Smooth muscle cell (in vitro differentiated cells): ENCODE measurements around the gene C14orf119. TPM values are rescaled to one million over a fixed set of nuclear protein-coding genes. Genes with fewer than 3 reads are reported as not detected.

ENCODE experiments used
- DNase-seq: peaks from one replicate; lab custom pipeline; 2025; ENCODE audit not compliant: unreplicated experiment; lab: John Stamatoyannopoulos, UW
- H2AFZ ChIP-seq: fragments of 200-600 bp; sonication (generic); 2 replicates; pipeline ENCODE4 v1.6.0; 2016; ENCODE audit warnings: antibody characterized with exemption, low read depth, mild to moderate bottlenecking
- H3F3A ChIP-seq: fragments of 200-600 bp; sonication (generic); 2 replicates; pipeline ENCODE4 v1.6.0; 2017; ENCODE audit warnings: antibody characterized with exemption, low read depth
- H3K27ac ChIP-seq: fragments of 200-600 bp; sonication (generic); 2 replicates; pipeline ENCODE4 v1.5.1; 2016; ENCODE audit warnings: low read depth, mild to moderate bottlenecking
- H3K27me3 ChIP-seq: fragments of 200-600 bp; sonication (generic); 2 replicates; pipeline ENCODE4 v1.6.1; 2016; ENCODE audit warnings: low read depth, mild to moderate bottlenecking
- H3K36me3 ChIP-seq: fragments of 200-600 bp; sonication (generic); 2 replicates; pipeline ENCODE4 v1.5.1; 2016; ENCODE audit warnings: low read depth
- H3K4me1 ChIP-seq: fragments of 200-600 bp; sonication (generic); 2 replicates; pipeline ENCODE4 v1.5.1; 2016; ENCODE audit warnings: low read depth
- H3K4me2 ChIP-seq: fragments of 200-600 bp; sonication (generic); 2 replicates; pipeline ENCODE4 v1.6.0; 2016; ENCODE audit warnings: mild to moderate bottlenecking
- H3K4me3 ChIP-seq: fragments of 200-600 bp; sonication (generic); 2 replicates; pipeline ENCODE4 v1.5.1; 2016; ENCODE audit warnings: mild to moderate bottlenecking
- H3K79me2 ChIP-seq: fragments of 200-600 bp; sonication (generic); 2 replicates; pipeline ENCODE4 v1.6.0; 2016; ENCODE audit warnings: low read depth, mild to moderate bottlenecking
- H3K9ac ChIP-seq: fragments of 200-600 bp; sonication (generic); 2 replicates; pipeline ENCODE4 v1.6.0; 2016; ENCODE audit warnings: low read depth
- H3K9me3 ChIP-seq: fragments of 200-600 bp; sonication (generic); replicated peaks from 2 replicates; pipeline ENCODE4 v1.5.1; 2016; ENCODE audit warnings: low read depth
- H4K20me1 ChIP-seq: fragments of 200-600 bp; sonication (generic); 2 replicates; pipeline ENCODE4 v1.6.0; 2016; ENCODE audit warnings: low read depth
- WGBS: methylation state at CpG from one replicate; pipeline ENCODE4 v1.1.7; 2016; ENCODE audit warnings: low lambda C conversion rate; 5-methylcytosine and 5-hydroxymethylcytosine counted together
- polyA plus RNA-seq: library from polyadenylated mRNA; unstranded; fragments of >200 nt; fragmentation: Nextera tagmentation; extraction: Ambion mirVana; gene quantifications from 2 replicates; pipeline ENCODE4 v1.2.1, GENCODE V29; 2016
- total RNA-seq: library from RNA; depleted of rRNA; stranded (reverse); fragments of >200 nt; gene quantifications from 2 replicates; pipeline ENCODE4 v1.2.3, GENCODE V29; 2014
- TF ChIP-seq, protein P1 (sequence below): fragments of 200-600 bp; sonication (generic); IDR thresholded peaks from 2 replicates; pipeline ENCODE4 v1.5.1; 2017; ENCODE audit warnings: borderline replicate concordance, mild to moderate bottlenecking, antibody characterized with exemption; ENCODE audit not compliant: insufficient read depth, poor library complexity, severe bottlenecking

C14orf119 gene
- total and polyA plus RNA-seq, 2 experiments from 2014 or later = 54.1 to 130 TPM

DNA sequence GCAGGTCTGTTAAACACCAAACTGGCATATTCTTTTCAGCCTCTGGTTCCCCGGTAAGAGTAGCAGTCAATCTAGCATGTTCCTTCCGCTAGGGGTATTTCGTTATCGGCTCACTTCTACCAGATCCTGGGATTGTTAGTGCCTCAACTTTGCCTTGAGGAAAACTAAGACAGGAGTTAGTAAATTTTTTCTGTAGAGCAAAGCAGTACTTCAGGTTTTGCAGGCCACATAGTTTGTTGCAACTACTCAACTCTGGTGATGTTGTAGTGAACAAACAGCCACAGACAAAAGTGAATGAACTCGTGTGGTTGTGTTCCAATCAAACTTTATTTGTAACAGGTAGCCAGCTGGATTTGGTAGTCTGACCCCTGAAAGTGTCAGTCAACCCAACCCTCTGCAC, 31.7 kb upstream of the C14orf119 start:
- TF ChIP-seq, protein P1, sequence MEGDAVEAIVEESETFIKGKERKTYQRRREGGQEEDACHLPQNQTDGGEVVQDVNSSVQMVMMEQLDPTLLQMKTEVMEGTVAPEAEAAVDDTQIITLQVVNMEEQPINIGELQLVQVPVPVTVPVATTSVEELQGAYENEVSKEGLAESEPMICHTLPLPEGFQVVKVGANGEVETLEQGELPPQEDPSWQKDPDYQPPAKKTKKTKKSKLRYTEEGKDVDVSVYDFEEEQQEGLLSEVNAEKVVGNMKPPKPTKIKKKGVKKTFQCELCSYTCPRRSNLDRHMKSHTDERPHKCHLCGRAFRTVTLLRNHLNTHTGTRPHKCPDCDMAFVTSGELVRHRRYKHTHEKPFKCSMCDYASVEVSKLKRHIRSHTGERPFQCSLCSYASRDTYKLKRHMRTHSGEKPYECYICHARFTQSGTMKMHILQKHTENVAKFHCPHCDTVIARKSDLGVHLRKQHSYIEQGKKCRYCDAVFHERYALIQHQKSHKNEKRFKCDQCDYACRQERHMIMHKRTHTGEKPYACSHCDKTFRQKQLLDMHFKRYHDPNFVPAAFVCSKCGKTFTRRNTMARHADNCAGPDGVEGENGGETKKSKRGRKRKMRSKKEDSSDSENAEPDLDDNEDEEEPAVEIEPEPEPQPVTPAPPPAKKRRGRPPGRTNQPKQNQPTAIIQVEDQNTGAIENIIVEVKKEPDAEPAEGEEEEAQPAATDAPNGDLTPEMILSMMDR = no peak
- Histone ChIP-seq H2AFZ (no peak overlapping the region), H3K79me2 (peaks cover 40% of the 10 kb centered on the region), H3K4me2 (no peak overlapping the region), H3K4me3 (no peak overlapping the region), H3K9me3 (no peaks in the 10 kb centered on the region), H3K9ac (no peak overlapping the region), H4K20me1 (peaks cover 61% of the 10 kb centered on the region), H3K4me1 (peaks cover 6% of the 10 kb centered on the region), H3F3A (peaks cover 59% of the 10 kb centered on the region), H3K27ac (peak overlapping the region; percentile 76), H3K27me3 (no peaks in the 10 kb centered on the region), H3K36me3 (peaks cover 7% of the 10 kb centered on the region)
- WGBS = 71% methylated on average over 5 of the region's 5 CpGs
- no peak for DNase-seq

DNA sequence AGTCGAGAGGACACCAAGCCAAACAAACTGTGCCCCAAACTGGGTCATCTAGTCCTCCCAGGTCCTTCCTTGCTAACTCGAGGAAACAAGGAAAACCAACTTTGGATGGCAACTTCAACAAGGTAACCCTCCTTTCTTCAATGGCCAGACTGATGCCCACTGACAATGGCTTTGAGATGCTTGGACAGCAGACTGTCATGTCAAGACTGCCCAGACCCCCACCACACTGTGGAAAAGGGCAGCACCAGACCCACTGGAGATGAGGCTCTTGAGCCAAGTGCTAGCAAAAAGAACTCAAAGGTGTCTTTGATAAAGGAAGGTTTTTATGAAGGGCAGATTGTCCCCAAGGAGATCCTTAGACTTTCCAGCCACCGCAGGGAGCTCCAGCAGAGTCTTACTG, 28.9 kb upstream of the C14orf119 start:
- no peaks in the 10 kb centered on the region for H3K9me3 ChIP-seq
- no peak overlapping the region for H3K27ac ChIP-seq
- H3K27me3 ChIP-seq = no peaks in the 10 kb centered on the region
- H3F3A ChIP-seq = peaks cover 53% of the 10 kb centered on the region
- no peak overlapping the region for H3K9ac ChIP-seq
- no peak overlapping the region for H3K4me2 ChIP-seq
- TF ChIP-seq, protein P1 = no peak
- H3K79me2 ChIP-seq = peaks cover 54% of the 10 kb centered on the region
- WGBS = 89% methylated on average over 3 of the region's 3 CpGs
- peaks cover 16% of the 10 kb centered on the region for H3K4me1 ChIP-seq
- peaks cover 7% of the 10 kb centered on the region for H3K36me3 ChIP-seq
- H3K4me3 ChIP-seq = no peak overlapping the region
- H4K20me1 ChIP-seq = peaks cover 73% of the 10 kb centered on the region
- no peak overlapping the region for H2AFZ ChIP-seq
- no peak for DNase-seq

DNA sequence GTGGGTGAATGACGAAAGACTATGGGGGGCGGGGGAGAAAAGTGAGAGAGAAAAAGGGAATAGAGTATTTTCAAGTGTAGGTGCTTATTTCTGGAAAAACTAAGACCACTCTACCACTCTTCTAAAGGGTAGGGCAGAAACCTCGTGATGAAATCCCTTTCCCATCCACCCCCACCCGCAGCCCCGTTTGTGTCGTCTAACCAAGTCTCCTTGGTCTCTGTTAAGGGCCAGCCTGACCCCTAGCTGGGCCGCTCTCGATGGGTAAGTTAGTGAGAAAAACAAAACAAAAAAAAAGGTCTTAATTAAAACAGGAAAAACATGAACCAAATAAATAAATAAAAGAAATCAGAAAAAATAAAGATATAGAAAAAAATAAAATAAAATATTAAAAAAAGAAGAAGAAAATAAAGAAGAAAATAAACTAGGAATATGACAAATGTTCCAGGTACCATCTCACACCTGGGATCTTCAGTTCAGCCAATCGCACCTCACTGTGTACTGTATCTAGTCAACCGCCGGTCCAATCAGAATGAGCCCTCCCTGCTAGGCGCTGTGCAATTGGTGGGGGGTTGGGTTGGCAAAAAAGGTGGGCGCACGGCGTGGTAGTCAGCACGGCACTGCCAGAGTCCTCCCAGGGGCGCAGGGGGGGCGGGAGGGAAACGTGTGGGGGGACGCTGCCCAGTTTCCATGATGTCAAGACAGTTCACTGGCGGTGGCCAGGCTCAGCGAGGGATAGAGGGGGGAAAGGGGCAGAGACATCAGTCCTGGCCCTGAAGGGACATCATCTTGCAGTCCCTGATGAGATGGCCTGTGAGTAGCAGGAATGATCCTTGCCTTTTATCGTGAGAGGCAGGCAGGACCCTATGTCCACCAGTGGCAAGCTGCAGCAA, 28.2 kb upstream of the C14orf119 start:
- peaks cover 52% of the 10 kb centered on the region for H3F3A ChIP-seq
- H3K4me2 ChIP-seq = no peak overlapping the region
- H3K4me1 ChIP-seq = peaks cover 22% of the 10 kb centered on the region
- peaks cover 54% of the 10 kb centered on the region for H3K79me2 ChIP-seq
- H3K9me3 ChIP-seq = no peaks in the 10 kb centered on the region
- no peaks in the 10 kb centered on the region for H3K27me3 ChIP-seq
- peaks cover 7% of the 10 kb centered on the region for H3K36me3 ChIP-seq
- H3K27ac ChIP-seq = no peak overlapping the region
- H3K9ac ChIP-seq = no peak overlapping the region
- H3K4me3 ChIP-seq = no peak overlapping the region
- no peak for DNase-seq
- TF ChIP-seq, protein P1 = no peak
- peaks cover 73% of the 10 kb centered on the region for H4K20me1 ChIP-seq
- no peak overlapping the region for H2AFZ ChIP-seq
- 96% methylated on average over 21 of the region's 23 CpGs for WGBS
